Erythroblast (primary cell): ENCODE data around the gene NF1.

ENCODE experiments used
- GATA1 ChIP-seq: IDR thresholded peaks from 2 replicates; pipeline ENCODE4 v1.6.1; 2011; ENCODE audit warnings: low read depth, mild to moderate bottlenecking, control low read depth, low read length, moderate library complexity
- POLR2A ChIP-seq: IDR thresholded peaks from 2 replicates; pipeline ENCODE4 v1.6.1; 2011; ENCODE audit warnings: mild to moderate bottlenecking, low read length

DNA sequence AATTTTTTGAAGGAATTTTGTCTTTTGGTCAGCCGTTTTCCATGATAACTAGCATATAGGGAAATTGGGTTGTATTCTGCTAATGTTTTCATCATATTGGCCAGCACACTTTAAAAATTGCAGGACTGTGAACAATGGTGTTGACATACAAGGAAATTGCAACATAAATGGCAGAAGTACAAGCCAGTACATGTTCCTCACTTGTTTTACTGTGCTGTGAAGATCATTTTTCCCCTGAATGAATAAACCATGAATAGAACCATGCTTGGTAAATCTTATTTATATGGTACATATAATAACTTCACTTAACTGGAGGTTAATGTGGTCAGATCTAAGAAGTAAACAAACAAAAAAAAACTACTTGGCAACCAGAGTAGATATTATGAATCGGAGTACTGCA lies 179.5 kb downstream of the NF1 start:
- TF ChIP-seq POLR2A: no peak
- no peak for TF ChIP-seq GATA1
